ENCODE results near the gene HSPA9.

The HSPA9 gene

DNA sequence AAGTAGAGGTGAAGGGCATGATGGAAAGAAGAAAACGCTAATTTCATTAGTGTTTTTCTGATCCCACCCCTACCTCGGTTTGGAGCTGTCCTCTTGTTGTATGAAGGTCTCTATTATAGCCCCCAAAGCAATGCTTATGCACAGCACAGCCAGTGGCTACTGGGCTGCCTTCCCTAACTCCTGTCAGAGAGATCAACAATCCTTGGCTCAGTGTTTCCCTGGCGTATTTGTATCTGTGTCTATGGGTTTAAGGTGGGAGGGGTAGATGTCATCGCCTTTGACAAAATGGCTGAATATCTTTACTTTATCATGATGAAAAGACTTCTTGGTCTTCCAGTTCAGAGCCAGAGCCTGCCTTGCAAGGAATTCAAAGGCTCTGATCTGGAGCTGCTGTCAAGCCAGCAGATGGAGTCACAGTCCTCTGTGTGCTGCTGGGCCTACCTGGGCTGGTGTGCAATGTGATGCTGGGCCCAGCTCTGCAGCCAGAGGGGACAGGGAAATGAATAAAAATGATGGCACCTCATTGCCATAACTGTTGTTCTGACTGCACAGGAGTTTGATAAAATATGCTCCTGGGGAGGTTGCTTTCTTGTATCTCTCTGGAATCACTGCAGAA, 20.1 kb upstream of the HSPA9 start:
- DNase-seq (ENCODE audit: low spot score), result no peak

DNA sequence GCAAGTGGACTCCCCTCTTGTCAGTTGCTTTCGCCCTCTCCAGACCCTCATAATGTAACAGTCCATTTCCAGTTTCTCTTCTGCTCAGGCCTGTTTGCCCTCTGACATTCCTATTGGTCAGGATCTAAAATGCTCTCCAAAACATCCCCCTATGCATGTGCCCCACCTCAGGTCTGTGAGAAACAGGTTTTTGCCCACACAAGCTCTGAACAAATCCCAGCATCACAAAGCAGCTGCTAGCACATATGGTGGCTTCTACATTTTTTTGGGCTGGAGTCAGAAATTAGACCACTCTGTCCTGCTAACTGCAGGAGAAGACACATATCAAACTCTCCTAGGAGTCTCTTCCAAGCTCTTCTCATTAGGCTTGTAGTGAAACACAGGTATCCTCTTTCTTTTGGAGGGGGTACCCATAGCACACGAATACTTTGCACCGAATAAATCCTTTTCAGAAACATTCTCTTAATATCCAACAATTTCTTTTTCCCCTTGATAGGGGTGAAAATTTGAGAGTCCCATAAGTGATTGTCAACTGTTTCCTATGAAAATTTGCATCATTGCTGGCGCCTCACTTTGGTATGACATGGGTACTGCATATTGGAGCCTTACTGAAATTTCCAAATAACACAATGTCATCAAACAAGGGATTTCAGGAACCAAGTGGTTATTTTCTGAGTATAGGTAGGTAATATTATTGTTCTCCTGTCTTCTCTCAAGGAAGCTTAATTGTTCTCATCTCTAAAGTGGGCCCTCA, 19.3 kb upstream of the HSPA9 start:
- no peak for DNase-seq (ENCODE audit: low spot score)

DNA sequence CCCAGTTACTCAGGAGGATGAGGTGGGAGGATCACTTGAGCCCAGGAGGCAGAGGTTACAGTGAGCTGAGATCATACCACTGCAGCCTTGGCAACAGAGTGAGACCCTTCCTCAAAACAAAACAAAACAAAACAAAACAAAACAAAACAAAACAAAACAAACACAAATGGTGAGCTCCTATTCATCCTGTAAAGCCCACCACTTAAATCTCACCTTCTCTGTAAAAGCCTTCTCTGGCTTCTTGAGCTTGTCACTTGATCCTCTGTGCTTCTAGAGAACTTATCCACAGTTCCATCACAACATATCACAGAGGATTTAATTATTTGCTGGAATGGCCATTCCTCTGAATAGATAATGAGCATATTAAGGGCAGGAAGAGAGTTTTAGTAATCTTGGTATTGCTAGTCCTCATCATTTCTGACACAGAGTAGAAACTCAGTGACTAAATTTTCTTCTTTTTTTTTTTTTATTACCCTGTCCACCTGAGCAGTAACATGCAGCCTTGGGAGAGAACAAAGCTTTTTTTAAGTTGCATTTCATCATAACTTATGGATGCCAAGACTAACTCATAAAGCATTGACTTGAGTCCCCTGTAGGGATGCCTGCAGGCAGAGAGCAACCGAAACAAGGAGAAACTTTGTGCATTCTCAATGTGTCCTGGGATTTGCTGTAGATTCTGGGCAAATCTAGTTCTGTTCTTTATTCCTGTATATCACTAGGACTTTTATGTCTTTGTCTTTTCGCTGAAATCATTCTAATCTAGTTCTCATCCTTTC, 13.0 kb upstream of the HSPA9 start:
- DNase-seq (ENCODE audit: low spot score), result no peak

DNA sequence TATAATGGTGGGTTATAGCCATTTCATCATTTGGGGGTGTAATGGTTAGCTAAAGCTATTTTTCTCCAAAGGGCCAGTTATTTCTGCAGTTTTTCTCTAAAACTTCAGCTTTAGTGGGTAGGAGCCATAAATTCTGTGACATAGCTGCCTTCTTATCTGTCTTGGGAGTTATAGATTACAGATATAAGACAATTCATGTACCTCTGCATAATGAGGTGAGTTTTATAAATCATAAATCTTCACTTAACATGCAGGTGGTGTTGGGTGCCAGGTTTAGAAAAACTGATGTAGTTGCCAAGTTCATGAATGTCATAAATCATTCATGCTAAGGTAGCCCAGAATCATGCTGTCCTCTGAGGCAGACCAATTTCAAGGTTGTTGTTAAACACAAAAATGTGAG, 10.0 kb upstream of the HSPA9 start:
- no peak for DNase-seq (ENCODE audit: low spot score)

DNA sequence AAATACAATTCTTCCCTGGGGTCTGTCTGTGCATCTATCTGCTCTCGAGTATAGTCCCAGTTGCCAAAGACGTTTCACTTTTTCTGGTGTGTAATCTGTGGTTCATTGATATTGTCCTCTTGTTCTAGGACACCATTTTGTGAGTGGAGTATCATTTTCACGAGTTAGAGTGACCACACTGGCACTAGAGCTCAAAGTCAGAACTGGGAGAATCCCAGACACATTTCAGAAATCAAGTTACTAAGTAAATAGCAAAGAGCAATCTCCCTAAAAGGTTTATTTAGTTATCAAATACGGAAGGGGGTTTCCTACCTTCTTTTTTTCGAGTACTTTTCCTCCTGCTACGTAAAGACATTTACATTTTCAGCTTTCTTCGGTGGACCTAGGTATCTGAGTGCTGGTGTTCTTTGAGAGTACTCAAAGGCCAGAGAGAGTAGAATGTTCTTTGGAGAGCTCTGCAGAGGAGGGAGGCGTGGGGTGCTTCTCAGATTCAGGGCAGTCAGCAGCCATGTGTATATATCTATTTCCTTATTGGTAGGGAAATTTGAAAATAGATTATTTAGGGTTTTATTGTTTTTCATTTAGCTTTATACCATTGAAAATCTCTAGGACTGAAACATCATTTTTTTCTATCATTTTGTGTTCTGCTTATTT, 8.9 kb upstream of the HSPA9 start:
- DNase-seq (ENCODE audit: low spot score), result no peak

DNA sequence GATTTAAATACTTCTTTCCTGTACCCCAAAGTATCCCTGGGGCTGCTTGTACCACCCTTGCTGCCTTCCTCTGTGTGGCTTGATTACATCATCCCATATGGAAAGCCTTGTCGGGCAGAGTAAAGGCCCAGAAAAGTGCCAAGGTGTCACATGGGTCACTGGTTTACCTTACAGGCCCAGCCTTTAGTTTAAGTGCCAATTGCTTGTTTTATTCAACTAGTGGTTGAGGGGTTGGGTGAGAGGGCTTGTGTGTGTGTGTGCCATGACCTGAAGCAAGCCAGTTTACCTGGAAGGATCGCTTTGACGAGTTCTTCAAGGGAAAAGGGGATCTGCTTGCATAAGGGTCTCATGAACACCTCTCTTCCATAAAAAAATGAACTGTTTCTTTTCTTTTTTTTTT, 7.8 kb upstream of the HSPA9 start:
- DNase-seq (ENCODE audit: low spot score), result no peak

DNA sequence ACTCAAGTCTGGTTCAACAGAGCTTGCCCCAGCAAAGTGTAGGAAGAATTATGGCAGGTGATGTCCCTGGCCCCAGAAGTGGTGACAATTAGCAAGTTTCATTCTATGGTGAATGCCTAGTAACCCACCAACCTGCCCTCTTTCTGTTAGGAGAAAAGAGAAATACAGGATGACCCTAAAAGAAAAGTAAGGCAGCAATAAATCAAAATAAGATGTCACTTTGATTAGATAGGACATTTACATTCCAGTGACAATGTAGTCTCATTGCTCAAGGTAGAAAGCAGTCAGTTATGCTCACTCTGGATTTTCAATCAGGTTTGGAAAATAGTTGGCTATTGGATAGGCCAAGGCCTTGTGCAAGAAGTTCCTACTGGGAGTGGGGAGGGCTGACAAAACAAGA, 5.6 kb upstream of the HSPA9 start:
- no peak for DNase-seq (ENCODE audit: low spot score)

DNA sequence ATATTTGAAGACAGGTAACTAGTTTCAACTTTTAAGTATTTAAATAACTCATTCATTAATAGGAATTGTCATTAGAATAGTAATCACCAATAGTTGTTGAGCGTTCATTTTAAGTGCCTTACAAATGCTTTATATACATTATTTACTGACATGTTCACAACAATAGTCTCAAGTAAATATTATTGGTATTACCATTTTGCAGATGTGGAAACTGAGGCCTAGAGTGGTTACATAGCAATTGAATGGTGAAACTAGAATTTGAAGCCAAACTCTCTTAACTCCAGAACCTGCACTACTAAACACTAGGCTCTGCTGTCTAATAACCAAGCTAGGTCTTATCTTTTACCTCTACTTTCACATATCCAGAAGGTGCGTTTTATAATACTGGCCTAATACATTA, 4.8 kb upstream of the HSPA9 start:
- DNase-seq (ENCODE audit: low spot score), result no peak

DNA sequence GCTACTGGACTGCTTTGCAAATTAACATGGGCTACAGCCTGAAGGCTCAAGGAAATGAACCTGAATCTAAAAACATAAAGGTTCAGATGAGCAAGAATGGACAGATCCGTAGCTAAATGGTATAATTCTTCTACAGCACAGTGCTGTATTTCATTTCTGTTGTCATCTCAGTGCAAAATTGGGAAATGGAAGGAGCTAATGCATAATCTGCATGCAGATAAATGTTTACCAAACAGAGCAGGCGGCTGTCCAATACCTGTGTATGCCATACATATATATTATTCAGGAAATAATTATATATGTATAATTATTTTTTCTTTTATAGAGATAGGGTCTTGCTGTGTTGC, 4.3 kb upstream of the HSPA9 start:
- no peak for DNase-seq (ENCODE audit: low spot score)

DNA sequence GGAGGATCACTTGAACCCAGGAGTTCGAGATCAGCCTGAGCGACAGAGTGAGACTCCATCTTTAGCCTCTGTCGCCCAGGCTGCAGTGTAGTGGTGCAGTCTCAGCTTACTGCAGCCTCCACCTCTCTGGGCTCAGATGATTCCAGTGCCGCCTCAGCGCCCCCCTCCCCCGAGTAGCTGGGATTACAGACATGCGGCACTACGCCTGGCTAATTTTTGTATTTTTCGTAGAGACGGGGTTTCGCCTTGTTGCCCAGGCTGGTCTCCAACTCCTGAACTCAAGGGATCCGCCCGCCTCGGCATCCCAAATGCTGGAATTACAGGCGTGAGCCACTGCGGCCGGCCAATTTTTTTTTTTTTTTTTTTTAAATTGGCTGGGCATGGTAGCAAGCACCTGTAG, 2.3 kb upstream of the HSPA9 start:
- DNase-seq (ENCODE audit: low spot score), result no peak

DNA sequence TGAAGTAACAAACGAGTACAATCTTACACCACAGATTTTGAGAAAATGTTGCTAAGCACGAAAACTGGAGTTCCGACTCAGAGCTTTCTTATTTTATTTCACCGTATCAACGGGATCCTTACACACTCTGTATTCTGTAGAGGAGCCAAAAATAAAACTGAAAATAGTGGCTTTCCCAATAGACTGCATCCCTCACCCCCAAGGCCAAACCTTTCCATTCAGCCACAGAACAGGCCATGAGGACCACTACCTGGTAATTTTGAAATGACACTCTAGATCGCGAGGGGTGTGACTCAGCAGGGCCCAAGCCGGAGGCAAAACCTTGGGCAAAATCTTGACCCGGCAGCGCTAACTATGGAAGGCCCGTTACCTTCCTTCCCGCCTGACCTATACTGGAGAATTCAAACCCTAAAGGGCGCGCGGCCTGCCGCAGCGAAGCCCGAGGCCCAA, 432 bp downstream of the HSPA9 start:
- no peak for DNase-seq (ENCODE audit: low spot score)

DNA sequence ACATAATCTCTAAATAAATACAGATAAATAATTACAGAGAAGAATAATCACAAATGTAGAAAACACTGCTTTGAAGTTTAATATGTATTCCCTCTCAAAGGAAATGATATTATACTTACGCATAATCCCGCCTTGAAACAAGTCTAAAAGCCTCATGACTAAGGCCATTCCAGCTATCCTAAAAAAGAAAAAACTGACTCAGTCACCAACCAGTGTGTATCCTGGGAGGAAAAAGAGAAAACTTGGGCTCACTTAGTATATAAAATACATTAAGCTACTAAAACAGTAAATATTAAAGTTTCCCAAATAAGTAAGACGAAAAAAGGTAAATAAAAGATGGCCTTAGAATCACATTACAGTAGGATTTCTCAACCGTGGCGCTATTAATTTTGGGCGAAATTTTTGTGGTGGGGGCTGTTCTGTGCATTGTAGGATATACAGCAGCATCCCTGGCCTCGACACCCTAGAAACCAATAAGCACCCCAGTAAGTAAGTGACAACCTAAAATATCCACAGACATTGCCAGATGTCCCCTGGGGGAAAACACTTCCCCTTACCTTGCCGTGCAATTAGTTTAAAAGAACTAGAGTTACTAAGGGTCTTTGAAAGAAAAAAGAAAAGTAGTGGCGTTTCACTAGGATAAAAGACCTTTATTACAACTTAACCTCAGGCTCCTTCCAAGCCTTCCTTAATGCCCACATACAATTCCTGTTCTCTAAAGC, 1.1 kb downstream of the HSPA9 start:
- DNase-seq (ENCODE audit: low spot score), result no peak

DNA sequence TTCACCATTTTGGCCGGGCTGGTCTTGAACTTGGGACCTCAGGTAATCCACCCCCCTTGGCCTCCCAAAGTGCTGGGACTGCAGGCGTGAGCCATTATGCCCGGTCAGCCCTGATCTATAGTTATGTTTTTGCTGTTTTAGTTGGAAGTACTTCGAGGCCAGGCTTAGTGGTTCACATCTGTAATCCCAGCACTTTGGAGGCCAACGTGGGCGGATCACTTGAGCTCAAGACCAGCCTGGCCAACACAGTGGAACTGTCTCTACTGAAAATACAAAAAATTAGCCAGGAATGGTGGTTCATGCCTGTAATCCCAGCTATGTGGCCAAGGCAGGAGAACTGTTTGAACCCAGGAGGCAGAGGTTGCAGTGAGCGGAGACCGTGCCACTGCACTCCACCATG, 2.0 kb downstream of the HSPA9 start:
- no peak for DNase-seq (ENCODE audit: low spot score)

DNA sequence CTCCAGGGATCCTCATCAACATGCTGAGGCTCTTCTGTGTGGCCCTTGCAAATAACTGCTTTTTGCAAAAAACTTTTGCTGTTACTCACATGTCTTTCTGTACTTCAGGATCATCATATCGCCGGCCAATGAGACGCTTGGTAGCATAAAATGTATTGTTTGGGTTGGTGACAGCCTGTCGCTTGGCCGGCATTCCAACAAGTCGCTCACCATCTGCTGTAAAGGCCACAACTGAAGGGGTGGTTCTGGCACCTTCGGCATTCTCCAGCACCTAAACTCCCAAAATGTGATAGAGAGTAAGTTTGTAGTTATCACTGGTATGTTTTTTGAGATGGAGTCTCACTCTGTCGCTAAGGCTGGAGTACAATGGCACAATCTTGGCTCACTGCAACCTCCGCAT, 4.3 kb downstream of the HSPA9 start:
- no peak for DNase-seq (ENCODE audit: low spot score)

DNA sequence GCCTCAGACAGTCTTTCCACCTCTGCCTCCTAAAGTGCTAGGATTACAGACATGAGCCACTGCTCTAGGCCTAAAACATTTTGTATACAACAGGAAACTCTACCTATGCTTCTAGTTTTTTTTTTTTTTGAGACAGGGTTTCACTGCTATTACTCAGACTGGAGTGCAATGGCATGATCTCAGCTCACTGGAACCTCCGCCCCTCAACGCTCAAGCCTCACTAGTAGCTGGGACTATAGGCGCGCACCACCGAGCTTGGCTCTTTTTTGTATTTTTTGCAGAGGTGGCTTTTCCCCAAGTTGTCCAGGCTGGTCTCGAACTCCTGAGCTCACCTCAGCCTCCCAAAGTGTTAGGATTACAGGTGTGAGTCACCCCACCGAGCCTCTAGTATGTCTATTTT, 5.4 kb downstream of the HSPA9 start:
- DNase-seq (ENCODE audit: low spot score), result no peak

DNA sequence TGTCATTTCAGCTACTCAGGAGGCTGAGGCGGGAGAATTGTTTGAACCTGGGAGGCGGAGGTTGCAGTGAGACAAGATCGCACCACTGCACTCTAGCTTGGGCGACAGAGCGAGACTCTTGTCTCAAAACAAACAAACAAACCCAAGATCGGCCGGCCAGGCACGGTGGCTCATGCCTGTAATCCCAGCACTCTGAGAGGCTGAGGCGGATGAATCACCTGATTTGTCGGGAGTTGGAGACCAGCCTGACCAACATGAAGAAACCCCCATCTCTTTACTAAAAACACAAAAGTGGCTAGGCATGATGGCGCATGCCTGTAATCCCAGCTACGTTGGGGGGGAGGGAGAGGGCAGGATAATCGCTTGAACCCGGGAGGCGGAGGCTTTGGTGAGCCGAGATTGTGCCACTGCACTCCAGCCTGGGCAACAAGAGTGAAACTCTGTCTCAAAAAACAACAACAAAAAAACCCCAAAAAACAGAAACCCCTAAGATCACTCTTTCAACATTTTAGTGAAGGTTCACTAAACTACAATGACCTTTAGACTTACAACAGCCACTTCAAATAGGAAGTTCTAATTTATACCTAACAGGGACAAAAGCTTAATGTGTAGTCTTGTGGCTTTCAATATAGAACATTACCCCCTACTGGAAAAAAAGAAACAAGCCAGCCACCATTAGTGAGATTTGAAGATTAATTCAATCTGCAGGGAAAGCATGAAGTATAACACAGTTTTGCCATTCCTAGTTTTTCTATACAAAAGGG, 7.0 kb downstream of the HSPA9 start:
- DNase-seq (ENCODE audit: low spot score), result no peak

DNA sequence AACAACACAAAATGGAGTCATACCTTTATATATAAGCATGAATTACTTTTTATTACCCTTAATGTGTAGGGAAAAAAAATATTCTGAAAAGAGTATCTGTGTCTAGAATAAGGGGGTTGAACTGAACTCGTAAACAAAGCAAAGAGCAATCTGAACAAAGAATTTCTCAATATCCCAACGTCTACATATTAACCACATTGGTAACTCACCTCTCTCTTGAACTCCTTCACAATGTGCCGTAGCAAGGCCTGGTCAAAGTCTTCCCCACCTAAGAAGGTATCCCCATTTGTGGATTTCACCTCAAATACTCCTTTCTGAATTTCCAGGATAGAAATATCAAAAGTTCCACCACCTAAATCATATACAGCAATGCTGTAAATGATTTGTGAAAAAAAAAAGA, 8.4 kb downstream of the HSPA9 start:
- no peak for DNase-seq (ENCODE audit: low spot score)

DNA sequence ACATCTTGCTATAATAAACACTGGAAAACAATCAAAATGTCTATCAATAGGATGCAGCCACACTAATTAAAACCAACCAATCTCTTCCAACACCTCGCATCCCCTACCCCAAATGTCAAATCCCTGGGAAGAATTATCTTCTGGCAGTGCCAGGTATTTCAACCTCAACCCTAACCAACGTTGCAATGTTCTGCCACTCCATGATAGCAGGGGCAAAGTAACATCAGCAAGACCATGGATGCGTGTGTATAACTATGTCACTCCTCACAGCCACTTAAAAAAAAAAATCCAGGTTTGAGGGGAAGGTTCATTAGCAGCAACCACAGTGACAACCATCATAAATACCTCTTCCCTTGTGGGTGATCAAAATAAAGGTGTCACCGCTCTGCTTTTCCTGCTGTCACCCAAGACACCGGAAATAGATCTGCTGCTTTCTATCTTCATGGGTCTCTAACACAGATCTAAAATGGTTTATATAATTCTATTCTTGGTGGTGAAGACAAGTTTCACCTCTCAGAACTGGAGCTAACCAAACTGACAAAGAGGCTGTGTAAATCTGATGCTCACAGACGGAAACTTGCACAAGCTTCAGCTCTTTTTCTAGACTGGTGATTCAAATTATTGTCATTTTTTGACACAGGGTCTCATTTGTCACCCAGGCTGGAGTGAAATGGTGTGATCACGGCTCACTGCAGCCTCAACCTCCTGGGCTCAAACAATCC, 9.9 kb downstream of the HSPA9 start:
- DNase-seq (ENCODE audit: low spot score), result no peak

DNA sequence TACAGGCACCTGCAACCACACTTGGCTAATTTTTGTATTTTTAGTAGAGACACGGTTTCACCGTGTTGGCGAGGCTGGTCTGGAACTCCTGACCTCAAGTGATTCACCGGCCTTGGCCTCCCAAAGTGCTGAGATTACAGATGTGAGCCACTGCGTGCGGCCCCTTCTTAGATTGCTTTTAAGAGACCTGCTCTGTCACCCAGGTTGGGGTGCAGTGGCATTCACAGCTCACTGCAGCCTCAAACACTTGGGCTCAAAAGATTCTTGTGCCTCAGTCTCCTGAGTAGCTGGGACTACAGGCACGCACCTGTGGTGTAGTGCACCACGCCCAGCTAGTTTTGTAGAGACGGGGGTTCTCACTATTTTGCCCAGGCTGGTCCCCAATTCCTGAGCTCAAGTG, 11.0 kb downstream of the HSPA9 start:
- no peak for DNase-seq (ENCODE audit: low spot score)

DNA sequence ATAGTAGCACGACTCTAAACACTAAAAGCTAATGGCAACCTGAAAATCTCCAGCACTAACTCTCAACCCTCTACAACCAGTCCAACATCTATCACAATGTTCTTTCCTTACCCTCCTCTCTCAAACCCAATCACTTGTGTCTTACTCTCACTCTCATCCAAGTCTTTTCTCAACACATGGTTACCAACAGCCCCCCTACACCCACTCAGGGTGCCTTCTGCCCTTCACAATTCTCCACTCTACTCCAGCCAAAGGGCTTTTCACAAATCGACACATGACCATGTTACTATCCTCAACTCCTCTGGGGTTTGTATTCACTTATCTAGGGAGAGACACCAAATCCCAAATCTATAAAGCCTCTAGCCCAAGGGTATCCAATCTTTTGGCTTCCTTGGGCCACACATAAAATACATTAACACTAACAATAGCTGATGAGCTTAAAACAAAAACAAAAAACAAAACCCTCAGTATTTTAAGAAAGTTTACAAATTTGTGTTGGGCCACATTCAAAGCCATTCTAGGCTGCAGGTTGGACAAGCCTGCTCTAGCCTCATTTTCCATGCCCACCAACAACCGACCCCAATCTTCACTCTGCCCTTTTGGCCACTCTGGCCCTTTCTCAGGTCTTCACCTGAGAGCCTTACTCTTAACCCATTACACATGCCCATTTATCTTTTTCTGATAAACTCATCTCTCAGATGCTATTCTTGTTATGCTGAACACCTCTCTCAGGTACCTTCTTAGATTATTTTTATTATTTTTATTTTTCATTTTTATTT, 11.7 kb downstream of the HSPA9 start:
- no peak for DNase-seq (ENCODE audit: low spot score)

Data from iPS-NIHi11 (cell line).